Vagina (tissue), 2 donors: ENCODE measurements around the gene LMO7.

Source experiments
- CTCF ChIP-seq, 3 experiments: fragments of 450-650 bp in 2 of 3; fragments of 200-600 bp in 1 of 3; sonication (generic) in 1 of 3; IDR thresholded peaks; one replicate each; pipeline ENCODE4 v1.5.1; 2017 to 2019; ENCODE audit warnings: antibody characterized with exemption in 3 of 3, mild to moderate bottlenecking in 2 of 3, moderate library complexity in 2 of 3
- POLR2A ChIP-seq, 2 donors: fragments of 450-650 bp; IDR thresholded peaks; one replicate each; pipeline ENCODE4 v1.6.1; 2017; ENCODE audit warnings: antibody characterized with exemption in 2 of 2, mild to moderate bottlenecking in 2 of 2, moderate library complexity in 2 of 2
- POLR2AphosphoS5 ChIP-seq, 2 donors: sonication (generic); formaldehyde crosslinking; IDR thresholded peaks; one replicate each; pipeline ENCODE4 v1.9.0; 2017; ENCODE audit warnings: antibody characterized with exemption in 2 of 2, mild to moderate bottlenecking in 2 of 2, low read depth in 1 of 2; ENCODE audit not compliant: insufficient read depth in 1 of 2

DNA sequence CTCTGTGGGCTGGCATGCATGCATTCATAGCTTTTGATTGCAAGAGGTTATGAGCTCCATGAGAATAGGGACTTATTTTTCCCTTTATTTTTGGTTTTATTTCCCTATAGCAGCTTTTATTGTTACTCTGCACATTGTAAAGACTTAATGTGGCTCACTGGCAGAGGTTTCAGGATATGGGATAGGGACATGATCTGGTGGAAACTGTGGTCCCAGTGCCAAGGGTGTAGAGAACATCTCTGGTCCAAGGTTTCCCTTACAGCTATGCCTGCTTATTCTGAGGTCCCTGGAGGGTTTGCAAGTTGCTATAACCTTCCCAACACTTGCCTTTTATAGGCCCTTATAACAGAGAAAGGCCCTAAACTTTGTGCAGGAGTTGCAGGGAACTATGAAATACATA lies 33.6 kb downstream of the LMO7 start:
- no peak for TF ChIP-seq POLR2A (IDR thresholded peaks at IDR 0.05)
- no peak for TF ChIP-seq CTCF (IDR thresholded peaks at IDR 0.05)
- no peak for TF ChIP-seq POLR2AphosphoS5 (IDR thresholded peaks at IDR 0.05; ENCODE audit: insufficient read depth in 1 of 2, low read depth in 1 of 2)
